GM13976 (cell line): ENCODE results near the gene DLK2.
"Not testable (repeated sequence)": the region's sequence is repeated elsewhere in the genome, so short reads cannot be mapped to it uniquely, and the experiment has no call there.

Experiments used
- DNase-seq: peaks from one replicate; pipeline ENCODE4 v3.0.0; 2012; ENCODE audit warnings: low spot score
- CTCF ChIP-seq: IDR thresholded peaks from 2 replicates; pipeline ENCODE4 v1.5.1; 2012; ENCODE audit warnings: borderline replicate concordance, mild to moderate bottlenecking; ENCODE audit not compliant: insufficient read depth; ENCODE audit errors: extremely low read depth, missing control alignments, control extremely low read depth
- in situ Hi-C: fragments of 300-500 bp; cut with MboI; formaldehyde crosslinking; loops from one replicate; pipeline ENCODE4 v1.12.0; 2022; ENCODE audit warnings: low sequenced_read_pairs, mixed read lengths, inconsistent platforms; ENCODE audit not compliant: unreplicated experiment

DLK2 gene

GRCh38 chr6:43465948-43466347 is 10.6 kb upstream of the DLK2 start:
- no peak for DNase-seq
- no peak for TF ChIP-seq CTCF
- in situ Hi-C loops, result no loop called here

GRCh38 chr6:43464337-43464736 is 9.0 kb upstream of the DLK2 start:
- no peak for TF ChIP-seq CTCF
- in situ Hi-C loops, result no loop called here
- DNase-seq, result no peak

GRCh38 chr6:43461936-43462335 is 6.6 kb upstream of the DLK2 start:
- in situ Hi-C loops, result no loop called here
- DNase-seq, result no peak
- TF ChIP-seq CTCF, result no peak

- in situ Hi-C loops, result no loop called here
- no peak for TF ChIP-seq CTCF
Measured at GRCh38 chr6:43460032-43460431, 4.7 kb upstream of the DLK2 start.

GRCh38 chr6:43459535-43459934 is 4.2 kb upstream of the DLK2 start:
- no peak for TF ChIP-seq CTCF
- in situ Hi-C loops, result no loop called here
- DNase-seq, result no peak

More at GRCh38 chr6:43460032-43460431, 4.7 kb upstream of the DLK2 start:
- no peak for DNase-seq

GRCh38 chr6:43458154-43458553 is 2.8 kb upstream of the DLK2 start:
- in situ Hi-C loops, DNase-seq: not testable (repeated sequence)

GRCh38 chr6:43457643-43458042 is 2.3 kb upstream of the DLK2 start:
- in situ Hi-C loops, result no loop called here
- TF ChIP-seq CTCF, result no peak
- DNase-seq, result no peak
